NB4 (cell line): ENCODE results near the gene RCOR3.

Experiments
- CTCF ChIP-seq: IDR thresholded peaks from one replicate; pipeline ENCODE4 v1.5.1; 2012; ENCODE audit warnings: low read depth, low read length
- MAX ChIP-seq: IDR thresholded peaks from 2 replicates; pipeline ENCODE4 v1.6.1; 2011; ENCODE audit warnings: low read depth, low read length
- POLR2A ChIP-seq: IDR thresholded peaks from 2 replicates; pipeline ENCODE4 v1.6.1; 2011; ENCODE audit warnings: mild to moderate bottlenecking; ENCODE audit not compliant: insufficient read length; ENCODE audit errors: extremely low read depth

DNA sequence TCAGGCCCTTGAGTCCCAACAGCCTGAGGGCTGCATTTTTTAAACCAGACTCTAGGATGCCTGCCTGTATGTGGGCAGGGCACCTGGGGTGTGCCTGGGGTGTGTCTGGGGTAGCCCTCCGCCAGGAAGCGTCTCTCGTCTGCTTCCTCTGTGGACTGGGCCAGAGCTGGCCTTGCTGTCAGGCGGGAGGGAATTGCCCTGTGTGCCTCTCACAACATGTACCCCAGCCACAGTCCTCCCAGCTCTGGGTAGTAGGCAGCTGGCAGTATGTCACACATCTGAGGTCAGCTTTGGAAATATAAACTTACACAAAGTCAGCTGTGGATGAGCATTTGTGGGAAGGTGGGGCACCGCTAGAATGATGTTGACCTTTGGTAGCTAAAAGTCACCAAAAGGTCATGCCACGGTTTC lies 80.5 kb downstream of the RCOR3 start:
- TF ChIP-seq CTCF (no peak), MAX (no peak), POLR2A (no peak)
